A549 (cell line): Measurements from ENCODE around the gene CDKN1A. TPM values are rescaled to one million over a fixed set of nuclear protein-coding genes. Genes with fewer than 3 reads are reported as not detected.

Experiments
- ATAC-seq, 2 experiments: fragments of 200-7000 bp in 1 of 2; fragments of >200 bp in 1 of 2; cut with Nextera tagmentation in 1 of 2; cut with Tn5 transposase in 1 of 2; 3 replicates each; pipeline versions ENCODE4 v1.8.0 to v1.9.1; 2018 to 2020; ENCODE audit warnings: mild to moderate bottlenecking in 1 of 2, moderate library complexity in 1 of 2
- CTCF ChIA-PET: fragments of 300-600 bp; sonication (Branson Sonifier 250); formaldehyde crosslinking; extraction: SDS; loops from one replicate; lab custom pipeline; 2021; ENCODE audit warnings: antibody characterized with exemption, inconsistent platforms; lab: Yijun Ruan, JAX
- POLR2A ChIA-PET: fragments of 350-600 bp; formaldehyde crosslinking; extraction: SDS; loops from one replicate; lab custom pipeline; 2021; ENCODE audit warnings: antibody characterized with exemption, inconsistent platforms; lab: Yijun Ruan, JAX
- DNase-seq, 2 experiments: peaks; one replicate each; pipeline versions ENCODE4 v3.0.0 to v3.0.0-alpha.2; 2011 to 2016; ENCODE audit warnings: low read depth in 1 of 2, low spot score in 1 of 2
- FAIRE-seq: peaks from 2 replicates; lab custom pipeline; 2011; peaks lifted over from hg19 to GRCh38; lab: Jason Lieb, UNC
- H3K27ac ChIP-seq, 2 experiments: fragments of >200 bp; sonication (Bioruptor Twin); formaldehyde crosslinking; 3 replicates each; pipeline ENCODE4 v1.5.1; 2016 to 2017
- H3K4me1 ChIP-seq: fragments of >200 bp; sonication (Bioruptor Twin); formaldehyde crosslinking; 3 replicates; pipeline ENCODE4 v1.6.1; 2016
- H3K4me2 ChIP-seq: fragments of >200 bp; sonication (Bioruptor Twin); formaldehyde crosslinking; 3 replicates; pipeline ENCODE4 v1.6.1; 2016
- H3K4me3 ChIP-seq: fragments of >200 bp; sonication (Bioruptor Twin); formaldehyde crosslinking; 3 replicates; pipeline ENCODE4 v1.5.1; 2016
- H3K9me3 ChIP-seq: fragments of >200 bp; sonication (Bioruptor Twin); formaldehyde crosslinking; 3 replicates; pipeline ENCODE4 v1.6.1; 2016
- BHLHE40 ChIP-seq: IDR thresholded peaks from 2 replicates; pipeline ENCODE4 v1.6.1; 2012; ENCODE audit warnings: low read depth, low read length, inconsistent platforms
- CEBPB ChIP-seq, 2 experiments: fragments of >200 bp in 1 of 2; sonication (Bioruptor Twin) in 1 of 2; formaldehyde crosslinking in 1 of 2; IDR thresholded peaks; 2 replicates each; pipeline ENCODE4 v1.6.1; 2012 to 2016
- EP300 ChIP-seq, 2 experiments: fragments of >200 bp; sonication (Bioruptor Twin); formaldehyde crosslinking; IDR thresholded peaks; 2 replicates in 1 of 2; 3 replicates in 1 of 2; pipeline ENCODE4 v1.6.1; 2016 to 2017
- FOXS1 ChIP-seq: fragments of 250-450 bp; sonication (Bioruptor Pico); IDR thresholded peaks from 2 replicates; pipeline ENCODE4 v1.5.0; 2020; ENCODE audit warnings: mild to moderate bottlenecking, moderate library complexity
- GATA3 ChIP-seq: IDR thresholded peaks from 2 replicates; pipeline ENCODE4 v1.6.1; 2012; ENCODE audit warnings: borderline replicate concordance
- HDAC2 ChIP-seq: fragments of 200-600 bp; sonication (generic); IDR thresholded peaks from 2 replicates; pipeline ENCODE4 v1.6.1; 2016
- JUN ChIP-seq, 2 experiments: fragments of >200 bp; sonication (Bioruptor Twin); formaldehyde crosslinking; IDR thresholded peaks; 2 replicates in 1 of 2; 3 replicates in 1 of 2; pipeline ENCODE4 v1.6.1; 2016 to 2017
- JUNB ChIP-seq: fragments of >200 bp; sonication (Bioruptor Twin); formaldehyde crosslinking; IDR thresholded peaks from 2 replicates; pipeline ENCODE4 v1.6.1; 2016
- KDM1A ChIP-seq: fragments of 200-600 bp; sonication (generic); IDR thresholded peaks from 2 replicates; pipeline ENCODE4 v1.6.1; 2016; ENCODE audit warnings: low read depth, mild to moderate bottlenecking
- MAZ ChIP-seq: fragments of 150-350 bp; IDR thresholded peaks from 2 replicates; pipeline ENCODE4 v1.6.1; 2014; ENCODE audit warnings: antibody characterized with exemption, low read depth, low read length, borderline replicate concordance
- MYC ChIP-seq: IDR thresholded peaks from 2 replicates; pipeline ENCODE4 v1.6.1; 2012; ENCODE audit warnings: mild to moderate bottlenecking, inconsistent platforms, low read length, improper control_type of control experiment, borderline replicate concordance
- NR3C1 ChIP-seq: fragments of >200 bp; sonication (Bioruptor Twin); formaldehyde crosslinking; IDR thresholded peaks from 3 replicates; pipeline ENCODE4 v1.6.1; 2017
- PHF8 ChIP-seq: fragments of 200-600 bp; sonication (generic); IDR thresholded peaks from 2 replicates; pipeline ENCODE4 v1.6.1; 2016; ENCODE audit warnings: low read depth, mild to moderate bottlenecking, antibody characterized with exemption, moderate library complexity, borderline replicate concordance
- POLR2A ChIP-seq: IDR thresholded peaks from 2 replicates; pipeline ENCODE4 v1.6.1; 2012; ENCODE audit warnings: mild to moderate bottlenecking, low read length
- RAD21 ChIP-seq, 2 experiments: fragments of >200 bp in 1 of 2; sonication (Bioruptor Twin) in 1 of 2; formaldehyde crosslinking in 1 of 2; IDR thresholded peaks in 1 of 2; conservative IDR thresholded peaks in 1 of 2; 2 replicates in 1 of 2; 3 replicates in 1 of 2; pipeline ENCODE4 v1.6.1; 2012 to 2018; ENCODE audit warnings: inconsistent platforms in 1 of 2
- RCOR1 ChIP-seq: fragments of 150-350 bp; IDR thresholded peaks from 2 replicates; pipeline ENCODE4 v1.6.1; 2014; ENCODE audit warnings: antibody characterized with exemption, low read length, low read depth
- RFX5 ChIP-seq: fragments of 450-650 bp; IDR thresholded peaks from 2 replicates; pipeline ENCODE4 v1.7.1; 2014; ENCODE audit warnings: antibody characterized with exemption, mild to moderate bottlenecking, moderate library complexity
- SMC3 ChIP-seq: fragments of >200 bp; sonication (Bioruptor Twin); formaldehyde crosslinking; IDR thresholded peaks from 3 replicates; pipeline ENCODE4 v1.6.1; 2018; ENCODE audit warnings: inconsistent platforms
- TFCP2L1 ChIP-seq: fragments of 250-450 bp; sonication (Bioruptor Pico); IDR thresholded peaks from 2 replicates; pipeline ENCODE4 v1.5.0; 2021; ENCODE audit warnings: mild to moderate bottlenecking
- TP53 ChIP-seq: fragments of 250-450 bp; sonication (Bioruptor Pico); IDR thresholded peaks from 2 replicates; pipeline ENCODE4 v1.5.0; 2021; ENCODE audit warnings: mild to moderate bottlenecking, moderate library complexity
- ZFP36 ChIP-seq: fragments of 450-650 bp; IDR thresholded peaks from 2 replicates; pipeline ENCODE4 v1.6.1; 2014; ENCODE audit warnings: borderline replicate concordance; ENCODE audit not compliant: partially characterized antibody
- WGBS: methylation state at CpG from one replicate; pipeline ENCODE4 v1.1.6; 2017; ENCODE audit errors: missing lambda C conversion rate; 5-methylcytosine and 5-hydroxymethylcytosine counted together
- polyA minus RNA-seq: library from RNA; depleted of rRNA, polyadenylated mRNA; stranded (reverse); fragments of >200 nt; gene quantifications from 2 replicates; pipeline ENCODE4 v1.2.3, GENCODE V29; 2011; rRNA and poly(A)+ RNA removed
- polyA plus RNA-seq, 4 experiments: library from polyadenylated mRNA; depleted of rRNA in 3 of 4; stranded (reverse); fragments of >200 nt; fragmentation: RNase III in 1 of 4; extraction: RNeasy Plus Mini Kit Qiagen cat#74134 plus additional on column Dnase treatment in 1 of 4; gene quantifications; 2 replicates in 3 of 4; 3 replicates in 1 of 4; pipeline ENCODE4 v1.2.3, GENCODE V29; 2011 to 2017
- TF ChIP-seq, protein P1 (sequence below): IDR thresholded peaks from 2 replicates; pipeline ENCODE4 v1.6.1; 2012
- TF ChIP-seq, protein P2 (sequence below): fragments of >200 bp; sonication (Bioruptor Twin); formaldehyde crosslinking; IDR thresholded peaks from 3 replicates; pipeline ENCODE4 v1.6.1; 2016
- TF ChIP-seq, protein P3 (sequence below): IDR thresholded peaks from 2 replicates; pipeline ENCODE4 v1.6.1; 2012; ENCODE audit warnings: low read depth, borderline replicate concordance
- TF ChIP-seq, protein P4 (sequence below): IDR thresholded peaks from 2 replicates; pipeline ENCODE4 v1.6.1; 2012

Gene CDKN1A
- polyA plus RNA-seq (2011; rRNA removed) (183 and 192 TPM in 2 replicates), polyA plus RNA-seq (2017; fragmentation: RNase III; extraction: RNeasy Plus Mini Kit Qiagen cat#74134 plus additional on column Dnase treatment) (118 to 137 TPM (median 130 TPM) in 3 replicates), polyA minus RNA-seq (91.6 and 101 TPM in 2 replicates)
- polyA plus RNA-seq (2012; cell fraction: cytosol; rRNA removed) = 77.4 and 110 TPM in 2 replicates
- 75.0 and 97.2 TPM in 2 replicates for polyA plus RNA-seq (2012; cell fraction: nucleus; rRNA removed)

DNA sequence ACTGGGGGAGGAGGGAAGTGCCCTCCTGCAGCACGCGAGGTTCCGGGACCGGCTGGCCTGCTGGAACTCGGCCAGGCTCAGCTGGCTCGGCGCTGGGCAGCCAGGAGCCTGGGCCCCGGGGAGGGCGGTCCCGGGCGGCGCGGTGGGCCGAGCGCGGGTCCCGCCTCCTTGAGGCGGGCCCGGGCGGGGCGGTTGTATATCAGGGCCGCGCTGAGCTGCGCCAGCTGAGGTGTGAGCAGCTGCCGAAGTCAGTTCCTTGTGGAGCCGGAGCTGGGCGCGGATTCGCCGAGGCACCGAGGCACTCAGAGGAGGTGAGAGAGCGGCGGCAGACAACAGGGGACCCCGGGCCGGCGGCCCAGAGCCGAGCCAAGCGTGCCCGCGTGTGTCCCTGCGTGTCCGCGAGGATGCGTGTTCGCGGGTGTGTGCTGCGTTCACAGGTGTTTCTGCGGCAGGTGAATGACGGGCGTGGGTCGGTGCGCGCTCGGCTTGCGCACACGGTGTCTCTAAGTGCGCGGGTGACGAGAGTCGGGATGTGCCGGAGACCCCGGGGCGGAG is at the start of gene CDKN1A:
CDKN1A (plus strand) TSS at position 227 of the 555 bp plus-strand sequence. CDS start 5,388 bp downstream, outside the sequence.
- FAIRE-seq = no peak
- H3K4me1 ChIP-seq = peaks cover 50% of the 10 kb centered on the region
- peak; percentile 66 to 86 for DNase-seq
- peak within 1 kb of the TSS; percentile 86 to 94 for H3K27ac ChIP-seq
- 1% methylated on average over 14 of the region's 63 CpGs for WGBS
- TF ChIP-seq ZFP36 (no peak), JUNB (no peak), RCOR1 (no peak), CEBPB (IDR thresholded peaks at IDR 0.05) (no peak), RAD21 (conservative IDR thresholded peaks at IDR 0.05 in 1 of 2, IDR thresholded peaks at IDR 0.05 in 1 of 2) (0 out of 5 replicates have a peak, but pooled peaks of 1 of the 2 experiments have one; percentile 17), TFCP2L1 (CRISPR knock-in tag) (no peak), SMC3 (peak; percentile 17; the same call in 1 of the 3 replicates), JUN (IDR thresholded peaks at IDR 0.05) (peak; percentile 96), TP53 (CRISPR knock-in tag) (no peak), HDAC2 (no peak), BHLHE40 (peak; percentile 50; the same call in 1 of the 2 replicates), POLR2A (peak; percentile 98), PHF8 (peak; percentile 22; the same call in 1 of the 2 replicates), MYC (no peak), GATA3 (peak; percentile 51; the same call in 1 of the 2 replicates), EP300 (IDR thresholded peaks at IDR 0.05) (peak in 1 of 2 experiments; percentile 12; a peak in 1 of 5 replicates), MAZ (0 out of 2 replicates have a peak, but pooled peaks have one; percentile 8)
- TF ChIP-seq, protein P1, sequence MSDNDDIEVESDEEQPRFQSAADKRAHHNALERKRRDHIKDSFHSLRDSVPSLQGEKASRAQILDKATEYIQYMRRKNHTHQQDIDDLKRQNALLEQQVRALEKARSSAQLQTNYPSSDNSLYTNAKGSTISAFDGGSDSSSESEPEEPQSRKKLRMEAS = peak; percentile 87
- TF ChIP-seq, protein P2, sequence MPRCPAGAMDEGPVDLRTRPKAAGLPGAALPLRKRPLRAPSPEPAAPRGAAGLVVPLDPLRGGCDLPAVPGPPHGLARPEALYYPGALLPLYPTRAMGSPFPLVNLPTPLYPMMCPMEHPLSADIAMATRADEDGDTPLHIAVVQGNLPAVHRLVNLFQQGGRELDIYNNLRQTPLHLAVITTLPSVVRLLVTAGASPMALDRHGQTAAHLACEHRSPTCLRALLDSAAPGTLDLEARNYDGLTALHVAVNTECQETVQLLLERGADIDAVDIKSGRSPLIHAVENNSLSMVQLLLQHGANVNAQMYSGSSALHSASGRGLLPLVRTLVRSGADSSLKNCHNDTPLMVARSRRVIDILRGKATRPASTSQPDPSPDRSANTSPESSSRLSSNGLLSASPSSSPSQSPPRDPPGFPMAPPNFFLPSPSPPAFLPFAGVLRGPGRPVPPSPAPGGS = peak; percentile 96
- TF ChIP-seq, protein P3, sequence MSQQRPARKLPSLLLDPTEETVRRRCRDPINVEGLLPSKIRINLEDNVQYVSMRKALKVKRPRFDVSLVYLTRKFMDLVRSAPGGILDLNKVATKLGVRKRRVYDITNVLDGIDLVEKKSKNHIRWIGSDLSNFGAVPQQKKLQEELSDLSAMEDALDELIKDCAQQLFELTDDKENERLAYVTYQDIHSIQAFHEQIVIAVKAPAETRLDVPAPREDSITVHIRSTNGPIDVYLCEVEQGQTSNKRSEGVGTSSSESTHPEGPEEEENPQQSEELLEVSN = peak; percentile 58; the same call in 1 of the 2 replicates
- TF ChIP-seq, protein P4, sequence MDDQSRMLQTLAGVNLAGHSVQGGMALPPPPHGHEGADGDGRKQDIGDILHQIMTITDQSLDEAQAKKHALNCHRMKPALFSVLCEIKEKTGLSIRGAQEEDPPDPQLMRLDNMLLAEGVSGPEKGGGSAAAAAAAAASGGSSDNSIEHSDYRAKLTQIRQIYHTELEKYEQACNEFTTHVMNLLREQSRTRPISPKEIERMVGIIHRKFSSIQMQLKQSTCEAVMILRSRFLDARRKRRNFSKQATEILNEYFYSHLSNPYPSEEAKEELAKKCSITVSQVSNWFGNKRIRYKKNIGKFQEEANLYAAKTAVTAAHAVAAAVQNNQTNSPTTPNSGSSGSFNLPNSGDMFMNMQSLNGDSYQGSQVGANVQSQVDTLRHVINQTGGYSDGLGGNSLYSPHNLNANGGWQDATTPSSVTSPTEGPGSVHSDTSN = peak; percentile 70; the same call in 1 of the 2 replicates
- no peaks in the 10 kb centered on the region for H3K9me3 ChIP-seq
- peak within 1 kb of the TSS; percentile 86 for H3K4me3 ChIP-seq
- CTCF ChIA-PET = interaction anchor here (0.9 to 13.6 kb wide), 7 partner anchors 15 to 61 kb away, joined by 3 to 123 read pairs (median 3); no protein-coding TSS in a partner anchor
- POLR2A ChIA-PET = interaction anchor here (0.6 to 2.9 kb wide), 16 partner anchors 9 to 255 kb away, joined by 3 to 35 read pairs (median 4); no protein-coding TSS in a partner anchor
- H3K4me2 ChIP-seq = peak within 1 kb of the TSS; percentile 93
- peak; percentile 77 to 89 for ATAC-seq

DNA sequence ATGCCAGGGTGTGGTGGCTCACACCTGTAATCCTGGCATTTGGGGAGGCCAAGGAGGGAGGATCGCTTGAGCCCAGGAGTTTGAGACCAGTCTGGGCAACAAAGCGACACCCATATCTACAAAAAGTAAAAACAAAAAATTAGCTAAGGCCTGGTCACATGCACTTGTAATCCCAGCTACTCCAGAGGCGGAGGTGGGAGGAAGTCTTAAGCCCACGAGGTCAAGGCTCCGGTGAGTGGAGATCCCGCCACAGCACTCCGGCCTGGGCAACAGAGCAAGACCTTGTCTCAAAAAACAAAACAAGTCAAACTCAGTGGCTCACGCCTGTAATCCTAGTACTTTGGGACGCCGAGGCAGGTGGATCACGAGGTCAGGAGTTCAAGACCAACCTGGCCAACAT is 48.7 kb upstream of the CDKN1A start:
- no peak for ATAC-seq
- FAIRE-seq = no peak
- Histone ChIP-seq H3K4me2 (no peak overlapping the region), H3K9me3 (no peaks in the 10 kb centered on the region), H3K27ac (no peak overlapping the region), H3K4me1 (peaks cover 18% of the 10 kb centered on the region), H3K4me3 (no peak overlapping the region)
- CTCF ChIA-PET = interaction anchor here (1.1 to 1.4 kb wide), 3 partner anchors 13 to 129 kb away, joined by 3 to 4 read pairs (median 3); partner anchors contain the start of gene CDKN1A
- TF ChIP-seq KDM1A = no peak
- no peak for TF ChIP-seq NR3C1
- no peak for TF ChIP-seq RFX5
- no peak for TF ChIP-seq JUNB
- no peak for TF ChIP-seq FOXS1 (CRISPR knock-in tag)
- 96% methylated on average over 10 of the region's 11 CpGs for WGBS
- no peak for DNase-seq
- POLR2A ChIA-PET = no interaction called here
